NT2/D1 (cell line): ENCODE data around the gene POU4F1.

Source experiments
- SUZ12 ChIP-seq: IDR thresholded peaks from 2 replicates; pipeline ENCODE4 v1.6.1; 2011; ENCODE audit not compliant: insufficient read length, insufficient read depth; ENCODE audit errors: extremely low read depth
- YY1 ChIP-seq: IDR thresholded peaks from 2 replicates; pipeline ENCODE4 v1.6.1; 2011; ENCODE audit not compliant: insufficient read length, insufficient read depth
- ZNF274 ChIP-seq: IDR thresholded peaks from 2 replicates; pipeline ENCODE4 v1.6.1; 2011; ENCODE audit warnings: mild to moderate bottlenecking, low read depth, low read length

DNA sequence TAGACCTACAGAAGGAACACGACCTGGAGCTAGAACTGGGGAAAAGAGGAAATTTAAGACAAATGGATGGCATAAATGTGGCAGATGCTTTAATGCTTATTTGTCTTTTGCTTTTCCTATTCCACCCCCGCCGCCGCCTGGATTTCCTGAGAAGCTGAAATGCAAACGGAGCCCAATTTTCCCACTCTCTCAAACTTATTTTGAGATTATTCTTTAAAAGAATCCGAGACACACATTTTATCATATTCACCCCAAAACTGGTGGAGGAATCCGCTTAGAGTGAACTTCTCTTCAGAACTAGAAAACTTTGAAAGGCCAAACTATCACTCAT is 5.8 kb downstream of the POU4F1 start:
- TF ChIP-seq SUZ12, result no peak
- no peak for TF ChIP-seq YY1
- TF ChIP-seq ZNF274, result no peak
